H1 (cell line): ENCODE measurements around the gene CNOT2. TPM values are rescaled to one million over a fixed set of nuclear protein-coding genes. Genes with fewer than 3 reads are reported as not detected.

Experiments used
- CTCF ChIA-PET: fragments of 300-600 bp; sonication (Branson Sonifier 250); formaldehyde crosslinking; loops from one replicate; lab custom pipeline; 2021; ENCODE audit not compliant: partially characterized antibody; lab: Charles Lee
- POLR2A ChIA-PET: fragments of 300-600 bp; sonication (Branson Sonifier 250); formaldehyde crosslinking; loops from one replicate; lab custom pipeline; 2021; ENCODE audit warnings: inconsistent platforms; ENCODE audit not compliant: partially characterized antibody; lab: Charles Lee
- DNase-seq, 2 experiments: peaks; one replicate each; pipeline versions ENCODE4 v3.0.0 to v3.0.0-alpha.2; 2010 to 2022; ENCODE audit warnings: low spot score in 2 of 2, low read depth in 1 of 2, mixed read lengths in 1 of 2
- FAIRE-seq: peaks from 2 replicates; lab custom pipeline; 2011; peaks lifted over from hg19 to GRCh38; lab: Jason Lieb, UNC
- H2AFZ ChIP-seq: 2 replicates; pipeline ENCODE4 v1.8.1; 2012; ENCODE audit warnings: low read length, inconsistent platforms
- H2AK5ac ChIP-seq: 2 replicates; pipeline ENCODE4 v1.6.1; 2013; ENCODE audit warnings: low read depth, low read length
- H2BK120ac ChIP-seq: replicated peaks from 2 replicates; pipeline ENCODE3; 2013; ENCODE audit warnings: low read depth, low read length, inconsistent platforms
- H2BK12ac ChIP-seq: 2 replicates; pipeline ENCODE4 v1.6.1; 2013; ENCODE audit warnings: low read depth, low read length
- H2BK15ac ChIP-seq: 2 replicates; pipeline ENCODE4 v1.6.1; 2013; ENCODE audit warnings: low read length
- H2BK20ac ChIP-seq: 2 replicates; pipeline ENCODE4 v1.6.1; 2013; ENCODE audit warnings: low read length
- H2BK5ac ChIP-seq: 2 replicates; pipeline ENCODE4 v1.6.1; 2013; ENCODE audit warnings: low read depth, low read length
- H3K14ac ChIP-seq: 2 replicates; pipeline ENCODE4 v1.6.1; 2013; ENCODE audit warnings: inconsistent platforms; ENCODE audit not compliant: insufficient read length
- H3K18ac ChIP-seq: 2 replicates; pipeline ENCODE4 v1.6.1; 2013; ENCODE audit warnings: low read length; ENCODE audit errors: extremely low read depth
- H3K23ac ChIP-seq: 2 replicates; pipeline ENCODE4 v1.6.1; 2013; ENCODE audit warnings: inconsistent platforms; ENCODE audit not compliant: insufficient read length
- H3K23me2 ChIP-seq: 2 replicates; pipeline ENCODE4 v1.6.1; 2013; ENCODE audit warnings: low read depth, low read length
- H3K27ac ChIP-seq: 2 replicates; pipeline ENCODE4 v1.6.1; 2011; ENCODE audit warnings: low read depth, low read length, inconsistent platforms
- H3K27me3 ChIP-seq, 4 experiments: replicated peaks in 1 of 4; 1 replicate in 1 of 4; 2 replicates in 3 of 4; pipeline versions ENCODE4 v1.6.1 to v1.8.1; 2011 to 2013; ENCODE audit warnings: low read length in 3 of 4, mild to moderate bottlenecking in 3 of 4, inconsistent platforms in 2 of 4, mixed read lengths in 2 of 4, moderate library complexity in 1 of 4; ENCODE audit not compliant: control insufficient read depth in 3 of 4, insufficient read depth in 3 of 4; ENCODE audit errors: extremely low read depth in 1 of 4
- H3K36me3 ChIP-seq, 4 experiments: 2 replicates each; pipeline versions ENCODE4 v1.6.1 to v1.8.1; 2011 to 2013; ENCODE audit warnings: mild to moderate bottlenecking in 4 of 4, low read length in 3 of 4, moderate library complexity in 2 of 4, control low read depth in 1 of 4, inconsistent platforms in 1 of 4; ENCODE audit not compliant: insufficient read depth in 4 of 4, control insufficient read depth in 2 of 4
- H3K4ac ChIP-seq: replicated peaks from 2 replicates; pipeline ENCODE3; 2013; ENCODE audit warnings: low read length, low read depth, mixed read lengths, inconsistent platforms; ENCODE audit not compliant: insufficient read length
- H3K4me1 ChIP-seq, 4 experiments: replicated peaks in 1 of 4; 1 replicate in 1 of 4; 2 replicates in 3 of 4; pipeline versions ENCODE4 v1.6.1 to v1.8.1; 2011 to 2013; ENCODE audit warnings: low read length in 3 of 4, inconsistent platforms in 2 of 4, mixed read lengths in 1 of 4; ENCODE audit not compliant: insufficient read depth in 4 of 4, control insufficient read depth in 3 of 4
- H3K4me2 ChIP-seq, 2 experiments: 2 replicates each; pipeline versions ENCODE4 v1.6.1 to v1.8.1; 2011 to 2013; ENCODE audit warnings: low read depth in 2 of 2, low read length in 2 of 2, control low read depth in 1 of 2, inconsistent platforms in 1 of 2, mild to moderate bottlenecking in 1 of 2; ENCODE audit not compliant: insufficient read depth in 1 of 2
- H3K4me3 ChIP-seq, 4 experiments: fragments of 200-600, 300-600 bp in 1 of 4; sonication (generic), shearing (Covaris generic), sonication (Bioruptor Twin) in 1 of 4; 2 replicates each; pipeline versions ENCODE4 v1.5.1 to v1.8.1; 2011 to 2016; ENCODE audit warnings: low read length in 4 of 4, low read depth in 3 of 4, control low read depth in 2 of 4, inconsistent platforms in 2 of 4, mild to moderate bottlenecking in 2 of 4, mixed read lengths in 1 of 4, moderate library complexity in 1 of 4; ENCODE audit not compliant: insufficient read depth in 2 of 4; ENCODE audit errors: extremely low read depth in 1 of 4
- H3K56ac ChIP-seq: replicated peaks from 2 replicates; pipeline ENCODE3; 2013; ENCODE audit warnings: low read depth, mild to moderate bottlenecking, mixed read lengths, low read length, inconsistent platforms; ENCODE audit not compliant: insufficient read length
- H3K79me1 ChIP-seq: 2 replicates; pipeline ENCODE4 v1.6.1; 2013; ENCODE audit warnings: low read depth, low read length, control low read depth
- H3K79me2 ChIP-seq, 2 experiments: 2 replicates each; pipeline versions ENCODE4 v1.6.1 to v1.8.1; 2012 to 2013; ENCODE audit warnings: low read length in 2 of 2, mild to moderate bottlenecking in 2 of 2, inconsistent platforms in 1 of 2; ENCODE audit not compliant: insufficient read depth in 2 of 2, control insufficient read depth in 1 of 2
- H3K9ac ChIP-seq, 4 experiments: replicated peaks in 1 of 4; 1 replicate in 1 of 4; 2 replicates in 3 of 4; pipeline versions ENCODE4 v1.6.1 to v1.8.1; 2011 to 2013; ENCODE audit warnings: low read depth in 3 of 4, low read length in 3 of 4, control low read depth in 2 of 4, mild to moderate bottlenecking in 2 of 4, moderate library complexity in 2 of 4, inconsistent platforms in 1 of 4; ENCODE audit errors: extremely low read depth in 1 of 4
- H3K9me3 ChIP-seq, 2 experiments: 2 replicates each; pipeline versions ENCODE4 v1.6.1 to v1.8.1; 2012 to 2013; ENCODE audit warnings: mild to moderate bottlenecking in 2 of 2, moderate library complexity in 2 of 2, control low read depth in 1 of 2, inconsistent platforms in 1 of 2, low read depth in 1 of 2, low read length in 1 of 2, mixed read lengths in 1 of 2; ENCODE audit not compliant: insufficient read depth in 2 of 2
- H4K20me1 ChIP-seq, 2 experiments: replicated peaks in 1 of 2; 2 replicates each; pipeline versions ENCODE3 to v1.8.1; 2011 to 2013; ENCODE audit warnings: inconsistent platforms in 2 of 2, low read length in 2 of 2, mild to moderate bottlenecking in 1 of 2; ENCODE audit not compliant: insufficient read depth in 2 of 2, control insufficient read depth in 1 of 2
- H4K5ac ChIP-seq: 2 replicates; pipeline ENCODE4 v1.6.1; 2013; ENCODE audit warnings: low read length, low read depth, mixed read lengths, inconsistent platforms; ENCODE audit not compliant: insufficient read length
- H4K8ac ChIP-seq: 2 replicates; pipeline ENCODE4 v1.8.0; 2013; ENCODE audit warnings: mild to moderate bottlenecking, moderate library complexity, low read length, inconsistent platforms; ENCODE audit not compliant: insufficient read depth; ENCODE audit errors: extremely low read depth
- H4K91ac ChIP-seq: replicated peaks from 2 replicates; pipeline ENCODE3; 2013; ENCODE audit warnings: low read length, mixed read lengths, inconsistent platforms; ENCODE audit not compliant: insufficient read length
- CBX8 ChIP-seq: fragments of 300-800, 300-1000 bp; sonication (generic); IDR thresholded peaks from 2 replicates; pipeline ENCODE4 v1.7.1; 2016; ENCODE audit warnings: low read depth, low read length, borderline replicate concordance
- HDAC2 ChIP-seq, 2 experiments: fragments of 300-600 bp in 1 of 2; sonication (generic) in 1 of 2; IDR thresholded peaks; 2 replicates each; pipeline ENCODE4 v1.6.1; 2011 to 2012; ENCODE audit warnings: low read depth in 2 of 2, low read length in 2 of 2, mild to moderate bottlenecking in 2 of 2, moderate library complexity in 2 of 2, borderline replicate concordance in 1 of 2, inconsistent platforms in 1 of 2
- POLR2A ChIP-seq, 2 experiments: IDR thresholded peaks; 1 replicate in 1 of 2; 2 replicates in 1 of 2; pipeline ENCODE4 v1.6.1; 2011; ENCODE audit warnings: low read depth in 2 of 2, low read length in 2 of 2, mild to moderate bottlenecking in 2 of 2; ENCODE audit errors: control extremely low read depth in 1 of 2
- RAD21 ChIP-seq, 2 experiments: IDR thresholded peaks in 1 of 2; conservative IDR thresholded peaks in 1 of 2; 2 replicates each; pipeline ENCODE4 v1.6.1; 2011; ENCODE audit warnings: low read depth in 2 of 2, low read length in 2 of 2, improper control_type of control experiment in 1 of 2, inconsistent platforms in 1 of 2, mild to moderate bottlenecking in 1 of 2, moderate library complexity in 1 of 2
- polyA plus RNA-seq, 7 experiments: library from polyadenylated mRNA; depleted of rRNA in 3 of 7; stranded (reverse) in 5 of 7; unstranded in 2 of 7; fragments of >200 nt in 5 of 7; fragments of 200-250 nt in 2 of 7; gene quantifications; 1 replicate in 5 of 7; 2 replicates in 1 of 7; 4 replicates in 1 of 7; pipeline versions ENCODE4 v1.2.1 to v1.2.3, GENCODE V29; 2011 to 2013; ENCODE audit warnings: missing spikeins in 2 of 7, mixed read lengths in 2 of 7
- total RNA-seq: library from RNA; stranded (reverse); fragmentation: NEBNext Ultra II Directional; extraction: Animal tissue kit (Norgen Biotek cat#: 25700); gene quantifications from 2 replicates; pipeline ENCODE4 v1.2.1, GENCODE V29; 2021
- TF ChIP-seq, protein P1 (sequence below): IDR thresholded peaks from 2 replicates; pipeline ENCODE4 v1.6.1; 2012; ENCODE audit warnings: inconsistent platforms

Gene CNOT2
- total and polyA plus RNA-seq, 2 of the 8 experiments (the other 6 are each of a cell fraction or from before 2014, with no cell fraction given), result 61.2 to 64.8 TPM

DNA sequence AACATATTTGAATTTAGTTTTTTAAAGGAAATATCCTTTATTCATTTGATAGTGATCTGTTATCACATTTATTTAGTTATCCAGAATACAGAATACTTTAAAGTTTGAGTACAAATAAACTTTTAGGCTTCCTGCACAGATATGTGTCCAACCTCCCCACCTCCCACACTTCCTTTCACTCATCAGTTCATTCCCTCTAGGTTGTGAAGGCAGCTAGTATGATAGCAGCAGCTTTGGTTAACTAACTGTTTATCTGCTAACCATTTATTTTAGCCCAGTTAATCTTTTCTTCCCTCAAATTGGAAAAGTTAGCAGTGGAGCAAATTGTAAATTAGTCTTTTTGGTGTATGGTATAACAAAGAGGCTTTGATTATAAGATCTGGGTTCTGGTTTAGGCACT, 35.7 kb downstream of the CNOT2 start:
- Histone ChIP-seq H3K4ac (no peak overlapping the region), H3K9me3 (no peaks in the 10 kb centered on the region), H3K4me3 (no peak overlapping the region), H4K20me1 (peaks cover 3 to 4% of the 10 kb centered on the region in 2 experiments), H3K56ac (no peak overlapping the region), H4K5ac (no peak overlapping the region), H2BK20ac (no peak overlapping the region), H2BK5ac (no peak overlapping the region), H3K27me3 (no peaks in the 10 kb centered on the region), H4K8ac (no peak overlapping the region), H3K79me1 (no peaks in the 10 kb centered on the region), H2BK15ac (no peak overlapping the region), H2AK5ac (no peak overlapping the region), H2BK120ac (no peak overlapping the region), H3K4me2 (no peak overlapping the region), H4K91ac (no peak overlapping the region), H3K27ac (no peak overlapping the region), H3K23me2 (no peaks in the 10 kb centered on the region), H2AFZ (no peak overlapping the region), H3K23ac (no peak overlapping the region), H2BK12ac (no peak overlapping the region), H3K14ac (no peak overlapping the region), H3K36me3 (peaks cover 0 to 4% (median 0%) of the 10 kb centered on the region in 4 experiments; a peak in 1 of 8 replicates), H3K4me1 (peaks cover 0 to 2% (median 0%) of the 10 kb centered on the region in 4 experiments; a peak in 1 of 7 replicates), H3K9ac (no peak overlapping the region), H3K18ac (no peak overlapping the region), H3K79me2 (peaks cover 7 to 90% of the 10 kb centered on the region in 2 experiments; a peak in 3 of 4 replicates)
- DNase-seq (no peak), FAIRE-seq (no peak)
- no peak for TF ChIP-seq RAD21 (IDR thresholded peaks at IDR 0.05 in 1 of 2, conservative IDR thresholded peaks at IDR 0.05 in 1 of 2; ENCODE audit: low read depth in 2 of 2, low read length in 2 of 2)
- no peak for TF ChIP-seq CBX8
- TF ChIP-seq, protein P1, sequence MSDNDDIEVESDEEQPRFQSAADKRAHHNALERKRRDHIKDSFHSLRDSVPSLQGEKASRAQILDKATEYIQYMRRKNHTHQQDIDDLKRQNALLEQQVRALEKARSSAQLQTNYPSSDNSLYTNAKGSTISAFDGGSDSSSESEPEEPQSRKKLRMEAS, result no peak
- TF ChIP-seq HDAC2 (IDR thresholded peaks at IDR 0.05; ENCODE audit: borderline replicate concordance in 1 of 2, low read depth in 2 of 2, low read length in 2 of 2), result no peak
- no peak for TF ChIP-seq POLR2A (IDR thresholded peaks at IDR 0.05; ENCODE audit: control extremely low read depth in 1 of 2, low read depth in 2 of 2, low read length in 2 of 2)
- CTCF ChIA-PET, result no interaction called here
- POLR2A ChIA-PET, result no interaction called here
